ENCODE results near the gene CYB561.

CYB561 gene

DNA sequence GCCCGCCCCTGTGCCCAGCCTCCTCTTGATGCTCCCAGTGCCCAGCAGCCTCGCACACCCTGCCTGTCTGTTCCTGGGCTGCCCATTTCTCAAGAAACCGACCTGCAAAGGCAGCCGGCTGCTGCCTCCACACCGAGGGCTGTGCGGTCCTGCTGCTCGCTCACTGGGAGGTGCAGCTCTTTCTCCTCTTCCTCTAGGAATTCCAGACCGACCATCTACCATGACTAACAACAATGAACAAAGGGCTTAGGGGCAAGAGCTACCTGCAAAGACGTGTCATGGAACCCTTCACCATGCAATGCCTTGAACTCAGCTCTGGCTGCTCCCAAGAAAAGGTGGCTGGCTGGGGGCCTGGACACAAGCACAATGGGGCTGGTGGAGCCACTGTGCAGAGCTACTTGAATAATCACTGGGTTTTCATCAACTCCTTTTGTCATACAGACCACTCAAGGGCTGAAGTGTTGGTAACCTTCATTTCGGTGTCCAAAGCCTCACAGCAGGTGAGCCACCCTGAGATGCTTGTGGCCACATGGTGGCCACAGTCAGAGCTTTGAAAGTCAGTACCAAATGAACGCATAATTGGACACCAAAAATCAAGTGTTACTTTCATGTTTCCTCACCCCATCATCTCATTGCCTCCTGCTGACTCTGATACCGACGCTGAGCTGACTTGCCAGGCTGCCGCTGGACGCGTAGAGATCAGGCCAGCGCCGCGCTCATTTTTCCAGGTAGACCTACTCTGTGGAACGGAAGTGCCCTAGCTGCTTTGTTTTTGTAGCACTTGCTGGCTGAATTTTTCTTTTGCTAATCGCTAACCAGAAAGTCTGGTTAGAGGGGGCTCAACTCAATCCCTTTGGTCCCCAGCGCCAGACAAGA, 19.8 kb downstream of the CYB561 start:
- no peak overlapping the region for H3K4me3 ChIP-seq (ENCODE audit: low read depth, low read length)
- no peak for DNase-seq (ENCODE audit: low read depth)
- TF ChIP-seq CTCF (conservative IDR thresholded peaks at IDR 0.05; ENCODE audit: low read depth, low read length): no peak

GRCh38 chr17:63425483-63425882, 20.6 kb downstream of the CYB561 start:
- peak; percentile 93 for DNase-seq (ENCODE audit: low read depth)
- peak; percentile 95 for TF ChIP-seq CTCF (conservative IDR thresholded peaks at IDR 0.05; ENCODE audit: low read depth, low read length)
- H3K4me3 ChIP-seq (ENCODE audit: low read depth, low read length): no peak overlapping the region

DNA sequence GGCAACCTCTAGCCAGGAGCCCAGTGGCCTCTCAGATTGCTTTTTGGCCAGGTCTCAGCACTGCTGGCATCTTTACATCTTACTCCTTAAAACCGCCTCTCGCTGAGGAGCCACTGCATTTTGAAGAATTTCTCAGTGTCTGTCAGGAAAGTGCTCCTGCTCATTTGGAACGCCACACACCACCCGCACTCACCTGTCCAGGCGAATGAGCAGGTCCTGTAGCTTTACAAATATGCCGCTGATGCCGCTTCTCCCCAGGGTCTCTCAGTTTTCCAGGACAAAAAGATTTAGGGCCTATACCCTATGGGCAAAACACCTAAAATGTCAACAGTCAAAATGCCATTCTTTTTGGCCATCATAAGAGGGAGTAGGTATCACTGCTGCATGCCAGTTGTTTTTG, 22.1 kb downstream of the CYB561 start:
- DNase-seq (ENCODE audit: low read depth): no peak
- H3K4me3 ChIP-seq (ENCODE audit: low read depth, low read length): no peak overlapping the region
- TF ChIP-seq CTCF (conservative IDR thresholded peaks at IDR 0.05; ENCODE audit: low read depth, low read length): no peak

- H3K4me3 ChIP-seq (ENCODE audit: low read depth, low read length): no peak overlapping the region
- no peak for TF ChIP-seq CTCF (conservative IDR thresholded peaks at IDR 0.05; ENCODE audit: low read depth, low read length)
- no peak for DNase-seq (ENCODE audit: low read depth)
Observed at GRCh38 chr17:63423251-63423950, 22.7 kb downstream of the CYB561 start.

- no peak for DNase-seq (ENCODE audit: low read depth)
Observed at GRCh38 chr17:63421681-63422645, 24.1 kb downstream of the CYB561 start.

More at GRCh38 chr17:63421681-63422645, 24.1 kb downstream of the CYB561 start:
- H3K4me3 ChIP-seq (ENCODE audit: low read depth, low read length): no peak overlapping the region
- TF ChIP-seq CTCF (conservative IDR thresholded peaks at IDR 0.05; ENCODE audit: low read depth, low read length): no peak

All from choroid plexus epithelial cell (primary cell).